HG02678 (cell line): ENCODE data around the gene VSIG8.
A peak's percentile ranks its signal among the peaks of the same experiment; 100 is the strongest.

Experiments
- ATAC-seq: cut with Tn5 transposase; IDR thresholded peaks from one replicate; pipeline ENCODE4 v1.9.1; 2021; ENCODE audit warnings: mild to moderate bottlenecking, moderate library complexity; ENCODE audit not compliant: unreplicated experiment

VSIG8 gene

DNA sequence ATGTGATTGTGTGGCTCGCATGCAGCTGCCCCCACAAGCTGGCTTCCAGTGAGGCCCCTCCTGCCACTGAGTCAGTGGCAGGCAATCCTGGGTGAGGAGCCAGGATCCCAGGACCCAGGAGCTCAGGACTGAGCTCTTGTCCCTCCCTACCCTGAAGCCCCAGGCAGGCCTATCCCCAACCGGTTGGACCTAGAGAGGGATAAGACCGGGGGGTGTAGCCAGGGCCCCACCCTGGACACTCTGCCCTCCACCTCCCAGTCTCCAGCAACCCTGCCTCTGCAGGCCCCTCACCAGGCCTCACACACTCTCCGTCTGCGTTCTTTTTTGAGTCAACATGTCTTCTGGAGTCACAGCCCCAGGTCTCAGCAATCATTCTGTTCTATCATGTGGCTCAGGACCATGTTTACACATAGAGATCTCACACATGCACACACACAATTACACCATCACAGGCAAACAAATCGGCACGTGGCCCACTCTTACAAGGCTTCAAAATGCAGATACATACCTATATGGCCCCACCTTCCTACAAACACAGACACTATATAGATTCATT is 2.6 kb downstream of the VSIG8 start:
- ATAC-seq: no peak

DNA sequence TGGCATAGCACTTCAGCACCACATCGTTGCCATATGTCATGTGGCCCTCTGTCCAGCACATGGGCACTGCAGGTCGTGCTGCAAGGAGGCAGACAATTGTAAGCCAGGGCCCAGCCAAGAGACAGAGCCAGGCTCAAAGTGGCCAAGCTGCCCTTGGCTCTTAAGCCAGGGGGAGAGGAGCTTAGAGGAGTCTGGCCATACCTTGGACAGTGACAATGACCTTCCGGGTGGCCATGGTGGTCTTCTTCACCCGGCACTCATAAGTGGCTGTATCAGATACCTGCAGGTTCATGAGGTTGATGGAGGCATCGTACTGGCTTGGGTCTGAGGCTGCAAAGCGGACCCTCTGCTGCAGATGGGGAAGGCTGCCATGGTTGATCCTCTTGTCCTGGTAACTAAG is 4.6 kb downstream of the VSIG8 start:
- no peak for ATAC-seq

DNA sequence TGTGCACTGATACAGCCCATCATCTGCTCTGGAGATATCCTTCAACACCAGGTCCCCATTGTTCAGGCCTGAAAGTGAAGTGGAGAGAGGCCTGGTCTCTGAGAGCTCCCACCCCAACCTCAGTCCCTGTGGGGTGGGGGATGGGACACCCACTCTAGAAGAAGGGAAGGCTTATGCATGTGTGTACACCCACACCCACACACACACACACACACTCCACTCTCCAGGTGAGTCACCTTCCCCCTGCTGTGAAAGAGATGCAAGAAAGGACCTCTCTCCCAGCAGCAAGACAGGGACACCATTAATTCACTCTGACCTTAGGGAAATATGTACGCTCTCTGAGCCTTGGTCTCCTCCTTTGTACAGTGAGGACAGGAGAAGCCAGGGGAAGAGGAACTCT is 5.9 kb downstream of the VSIG8 start:
- no peak for ATAC-seq

DNA sequence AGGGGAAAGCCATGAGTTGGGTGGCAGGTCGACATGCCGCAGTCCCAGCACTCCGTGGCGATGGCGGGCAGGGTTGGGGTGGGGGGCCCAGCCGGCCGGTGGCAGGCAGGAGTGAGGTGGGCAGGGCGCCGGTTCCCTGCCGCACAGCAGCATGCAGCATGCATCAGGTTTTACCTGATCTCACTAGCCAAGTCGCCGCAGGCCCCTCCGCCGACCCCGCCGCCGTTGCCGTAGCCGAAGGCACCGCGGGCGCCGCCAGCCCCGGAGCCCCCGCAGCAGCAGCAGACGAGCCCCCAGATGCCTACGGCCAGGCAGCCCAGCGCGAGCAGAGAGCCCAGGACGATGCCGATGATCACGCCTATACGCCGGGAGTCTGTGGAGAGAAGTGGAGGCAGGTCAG is 6.7 kb downstream of the VSIG8 start:
- ATAC-seq: no peak

DNA sequence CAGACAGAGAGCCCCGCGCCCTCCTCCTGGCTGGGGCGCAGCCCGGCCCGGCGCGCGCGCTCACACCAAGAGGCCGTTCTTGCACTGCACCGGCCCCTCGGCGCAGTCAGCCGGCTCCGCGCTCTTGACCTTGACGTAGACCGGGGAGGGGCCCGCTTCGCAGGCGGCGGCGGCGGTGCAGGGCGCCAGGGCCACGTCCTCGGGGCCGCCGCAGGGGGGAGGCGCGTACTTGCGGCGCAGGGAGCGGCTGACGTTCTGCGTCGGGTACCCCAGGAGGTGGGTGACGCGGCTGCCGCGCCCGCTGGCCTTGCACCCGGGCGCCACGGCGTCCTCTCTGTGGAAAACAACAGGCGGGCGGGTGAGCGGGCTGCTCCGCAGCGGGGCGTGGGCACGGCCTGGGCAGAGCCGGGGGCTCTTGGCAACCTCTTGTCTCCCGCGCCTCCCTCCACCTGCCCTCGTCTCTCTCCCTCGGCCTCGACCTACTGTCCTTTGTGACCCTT is 7.7 kb downstream of the VSIG8 start:
- ATAC-seq: peak; percentile 92

DNA sequence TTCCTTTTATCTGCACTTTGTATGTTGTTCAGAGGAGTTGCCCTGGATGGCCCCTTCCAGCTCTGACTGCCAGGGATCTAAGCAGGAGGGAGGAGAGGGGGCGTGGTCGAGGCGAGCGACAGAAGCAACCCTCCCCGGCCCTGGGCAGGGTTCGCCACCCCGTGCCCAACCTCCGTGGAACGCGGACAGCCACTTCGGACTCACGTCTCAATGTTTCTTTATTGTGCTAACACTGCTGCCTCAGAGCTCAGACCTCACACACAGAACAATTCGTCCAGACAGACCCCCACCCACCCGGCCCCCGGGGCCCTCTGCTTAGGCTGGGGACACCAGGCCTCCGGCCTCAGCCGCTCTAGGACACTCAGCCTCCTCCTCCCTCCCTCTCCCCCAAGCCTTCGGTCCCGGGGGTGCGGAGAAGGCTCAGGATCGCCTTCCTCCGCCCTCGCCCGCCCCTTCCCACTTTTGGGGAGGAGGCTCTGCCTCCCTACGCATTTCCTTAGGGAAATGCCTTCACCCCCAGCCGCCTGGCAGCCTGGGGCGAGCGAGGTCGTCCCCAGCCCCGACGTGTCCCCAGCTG is 8.3 kb downstream of the VSIG8 start:
- no peak for ATAC-seq

DNA sequence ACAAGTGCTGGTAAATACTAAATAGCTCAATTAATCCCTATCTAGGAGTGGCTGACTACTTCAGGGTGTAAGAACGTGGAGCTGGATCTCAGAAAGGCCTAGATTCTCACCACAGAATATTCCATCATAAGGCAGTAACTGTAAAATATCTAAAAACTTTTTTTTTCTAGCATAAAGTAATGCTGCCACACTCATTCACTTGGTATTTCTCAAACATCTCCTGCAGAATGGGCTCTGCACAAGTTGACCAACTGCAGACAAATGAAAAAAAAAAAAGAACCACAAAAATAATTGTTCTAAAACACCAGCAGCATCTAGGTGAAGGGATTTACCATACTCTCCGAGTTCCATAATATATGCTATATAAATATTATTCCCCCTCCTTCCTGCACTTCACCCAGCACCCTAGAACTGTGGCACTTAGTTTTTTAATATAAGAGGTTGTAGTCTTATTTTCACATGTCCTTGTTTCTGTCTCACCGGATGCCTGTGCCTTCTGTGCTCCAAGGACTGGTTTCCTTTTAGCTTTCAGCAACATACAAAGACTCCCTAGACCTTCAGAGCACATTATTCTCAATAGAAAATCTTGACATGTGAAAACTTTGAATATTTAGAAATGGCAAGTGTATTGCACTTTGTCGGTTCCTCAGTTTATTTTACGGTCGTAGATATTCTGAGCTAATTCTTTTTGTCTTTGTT is 8.9 kb downstream of the VSIG8 start:
- no peak for ATAC-seq

DNA sequence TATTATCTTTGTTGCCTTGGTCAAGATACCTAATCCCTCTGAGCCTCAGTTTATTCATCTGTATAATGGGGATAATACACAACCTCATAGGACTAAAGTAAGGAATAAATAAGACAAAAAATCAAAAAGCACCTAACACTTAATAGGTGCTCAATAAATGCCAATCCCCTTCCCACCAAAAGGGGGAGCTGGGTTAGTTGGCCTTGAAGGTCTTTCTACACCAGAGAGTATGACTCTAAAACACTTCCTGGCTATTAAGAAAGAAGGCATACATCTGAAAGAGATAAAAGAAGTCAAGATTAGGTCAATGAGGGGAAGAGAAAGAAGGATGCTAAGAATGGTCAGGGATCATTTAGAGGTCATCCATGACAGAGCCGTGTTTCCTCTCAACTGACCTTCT is 11.1 kb downstream of the VSIG8 start:
- ATAC-seq: no peak

DNA sequence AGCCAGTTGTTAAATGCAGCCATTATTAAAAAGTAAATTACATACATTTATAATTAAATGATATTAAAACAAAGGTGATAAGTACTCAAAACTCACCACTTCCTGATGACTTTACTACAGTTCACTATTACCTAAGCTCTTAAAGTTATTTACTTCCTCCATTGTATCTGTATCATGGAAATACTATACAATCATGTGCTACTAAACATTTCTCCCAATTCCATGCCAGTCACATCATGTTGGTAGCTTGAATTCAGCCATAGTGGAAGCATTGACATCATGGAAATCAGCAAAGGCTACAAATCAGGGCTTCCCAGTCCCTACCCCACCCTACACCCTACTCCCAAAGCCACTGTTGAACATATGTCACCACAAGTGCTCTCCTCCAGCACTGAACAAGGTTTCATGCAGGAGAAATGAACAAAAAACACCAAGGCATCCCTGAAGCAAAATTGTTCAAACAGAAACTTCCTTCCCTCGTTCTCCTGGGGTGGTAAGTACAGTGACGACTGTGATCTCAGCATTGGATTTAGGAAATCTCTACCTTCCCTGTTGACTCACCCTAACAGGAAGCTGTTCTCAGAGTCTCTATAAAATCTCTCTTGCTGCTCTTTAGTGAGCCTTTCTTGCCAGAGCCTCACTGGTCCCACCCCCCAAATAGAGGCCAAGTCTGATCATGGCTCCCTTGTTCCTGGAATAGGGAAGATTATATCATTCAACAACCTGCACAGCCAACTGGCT is 12.7 kb downstream of the VSIG8 start:
- ATAC-seq: no peak

DNA sequence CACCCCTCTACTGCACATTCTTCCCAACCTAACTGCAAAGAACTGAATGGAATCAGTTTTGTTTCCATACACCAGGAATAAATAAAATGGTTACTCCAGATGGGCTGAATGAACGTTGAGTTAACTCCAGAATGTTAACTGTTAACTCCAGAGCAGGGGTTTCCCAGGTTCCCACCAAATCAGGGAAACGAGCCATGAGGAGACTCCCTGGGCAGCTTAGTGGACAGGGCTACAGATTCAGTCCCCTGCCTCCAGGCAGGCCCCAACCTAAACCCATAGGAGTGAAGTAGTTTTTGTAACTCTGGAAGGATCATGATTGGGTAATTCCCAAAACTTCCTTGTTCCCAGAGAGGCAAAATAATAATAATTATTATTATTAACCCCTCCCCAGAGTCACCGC is 14.1 kb downstream of the VSIG8 start:
- ATAC-seq: no peak

DNA sequence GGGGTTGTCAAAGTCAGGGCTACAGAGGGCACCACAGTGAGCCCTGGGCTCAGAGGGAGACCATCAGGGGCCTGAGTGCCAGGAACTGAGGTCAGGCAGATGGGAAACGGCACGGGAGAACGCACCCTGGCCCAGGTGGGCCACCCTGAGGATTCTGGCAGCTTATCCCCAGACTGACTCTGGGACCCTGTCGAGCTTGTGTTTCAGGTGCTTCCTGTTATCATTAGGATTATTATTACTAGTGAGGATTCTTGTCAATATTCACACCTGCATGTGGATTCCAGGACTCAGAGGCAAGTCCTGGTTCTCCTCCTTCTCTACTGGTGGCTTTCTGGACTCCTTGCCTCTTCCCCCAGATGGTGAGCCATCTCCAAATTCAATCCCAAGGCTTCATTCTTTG is 15.2 kb downstream of the VSIG8 start:
- ATAC-seq: no peak

DNA sequence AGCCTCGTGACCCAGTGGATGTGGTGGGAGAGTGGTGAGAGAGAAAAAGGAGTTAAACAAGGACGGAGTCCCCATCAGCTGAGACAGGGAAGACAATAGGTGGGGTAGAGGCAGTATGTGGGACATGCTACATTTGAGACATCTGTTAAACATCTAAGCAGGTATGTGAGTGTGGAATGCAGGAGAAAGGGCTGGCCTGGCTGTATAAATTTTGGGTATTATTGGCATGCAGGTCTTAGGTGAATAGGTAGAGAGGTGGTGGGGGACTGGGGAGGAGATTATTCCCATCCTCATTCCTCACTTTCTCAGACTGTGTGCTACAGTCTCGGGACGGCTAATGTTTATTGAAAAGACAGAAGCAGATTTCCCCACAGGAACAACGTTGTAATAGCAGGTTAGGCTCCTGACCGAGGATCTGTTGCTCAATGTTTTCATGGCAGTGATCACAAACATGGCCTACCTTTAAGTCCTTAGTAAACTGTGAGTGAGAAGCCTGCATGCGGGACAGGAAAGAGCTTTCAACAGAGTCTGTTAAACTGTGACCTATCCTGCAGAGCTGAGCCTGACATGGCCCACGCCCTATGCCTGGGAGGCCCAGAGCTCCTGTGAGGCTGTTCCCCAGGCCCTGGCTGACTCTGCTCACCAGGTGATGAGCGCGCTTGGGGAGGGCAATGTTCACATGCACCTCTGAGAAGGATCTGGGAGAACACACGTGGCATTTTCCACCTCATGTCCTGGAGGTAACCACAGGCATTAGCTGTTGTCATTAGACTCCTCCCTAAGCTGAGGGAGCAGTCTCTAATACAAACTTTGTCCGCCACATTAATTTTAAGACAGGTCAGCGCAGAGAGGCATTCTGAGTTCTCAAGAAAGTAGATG is 16.5 kb downstream of the VSIG8 start:
- no peak for ATAC-seq

DNA sequence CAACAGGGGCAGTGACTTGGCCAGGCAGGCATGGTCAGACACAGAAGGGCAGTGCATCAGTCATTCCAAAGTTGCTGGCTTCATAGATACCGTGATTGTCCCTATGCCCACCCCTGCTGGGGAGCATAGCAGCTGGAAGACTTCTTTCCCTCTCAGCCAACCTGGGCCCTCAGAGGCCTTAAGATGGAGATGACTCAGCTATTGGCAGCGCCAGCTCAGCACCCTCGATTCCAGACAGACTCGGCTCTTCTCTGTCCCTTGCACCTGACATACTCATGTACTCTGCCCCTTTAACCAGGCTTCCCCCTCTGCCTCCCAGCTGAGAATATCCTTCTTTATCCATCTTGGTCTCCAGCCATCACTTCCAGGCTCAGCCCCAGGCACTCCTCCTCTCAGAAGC is 19.0 kb downstream of the VSIG8 start:
- ATAC-seq: no peak

DNA sequence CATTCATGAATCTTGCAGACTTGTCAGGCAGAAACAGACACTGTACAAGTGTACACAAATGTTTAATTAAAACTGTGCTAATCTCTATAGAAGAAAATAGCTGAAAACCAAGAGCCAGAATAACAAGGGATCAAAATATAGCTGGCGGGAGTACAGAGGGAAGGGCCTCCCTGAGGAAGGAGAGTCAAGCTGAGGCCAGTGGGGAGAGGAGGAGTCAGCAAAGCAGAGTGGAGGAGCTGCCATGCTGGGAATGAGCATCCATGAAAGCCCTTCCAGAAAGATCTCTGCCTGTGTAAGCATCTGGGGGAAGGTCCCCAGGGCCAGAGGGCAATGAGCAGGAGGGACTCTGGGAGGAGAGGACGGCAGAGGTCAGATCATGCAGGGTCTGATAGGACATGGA is 20.7 kb downstream of the VSIG8 start:
- no peak for ATAC-seq

DNA sequence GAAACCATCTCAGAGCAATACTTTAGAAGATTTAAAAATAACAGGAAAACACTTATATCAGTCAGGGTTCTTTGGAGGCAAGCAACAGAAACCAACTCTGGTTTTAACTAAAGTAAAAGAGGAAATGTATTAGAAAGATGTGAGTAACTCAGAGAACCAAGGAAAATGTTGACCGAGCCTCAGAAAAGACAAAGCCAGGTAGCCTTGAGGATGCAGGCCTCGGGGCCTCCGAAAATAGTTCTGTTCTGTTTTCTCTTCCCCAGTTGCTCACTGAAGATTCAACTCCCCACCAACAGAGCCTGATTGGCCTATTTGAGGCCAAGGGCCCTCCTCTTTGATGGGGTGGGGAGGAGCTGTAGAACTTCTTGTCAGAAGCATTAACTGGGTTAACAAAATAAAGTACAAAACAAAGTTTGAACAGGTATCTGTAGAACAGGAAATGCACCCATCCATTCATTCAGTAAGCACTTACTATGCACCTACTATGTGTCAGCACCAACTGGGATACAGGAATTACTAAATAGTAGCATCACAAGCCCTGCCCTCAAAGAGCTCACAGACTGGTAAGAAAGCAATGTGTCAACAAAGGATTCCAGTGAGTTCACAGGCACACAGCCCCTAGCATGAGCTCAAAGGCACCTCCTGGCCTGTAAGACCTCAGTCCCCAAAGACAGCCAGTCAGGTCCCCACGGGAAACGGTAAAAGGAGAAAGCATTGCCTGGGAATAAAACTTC is 23.2 kb downstream of the VSIG8 start:
- ATAC-seq: peak; percentile 71

DNA sequence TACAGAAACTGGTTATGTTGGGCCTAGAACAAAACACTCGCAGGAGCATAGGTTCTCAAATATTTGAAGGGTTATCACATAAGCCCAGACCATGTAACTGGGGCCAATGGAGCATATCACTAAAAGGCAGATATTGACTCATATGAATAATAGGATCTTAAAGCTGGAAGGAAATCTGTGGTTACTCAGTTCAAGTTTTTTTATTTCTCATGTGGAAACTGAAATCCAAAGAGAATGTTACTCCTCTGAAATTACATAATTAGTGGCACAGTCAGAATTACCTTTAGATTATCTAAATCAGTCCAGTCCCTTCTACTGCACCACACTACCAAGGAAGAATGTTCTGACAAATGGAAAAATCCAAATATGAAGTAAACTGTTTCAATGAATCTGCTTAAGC is 23.7 kb downstream of the VSIG8 start:
- ATAC-seq: peak; percentile 50

DNA sequence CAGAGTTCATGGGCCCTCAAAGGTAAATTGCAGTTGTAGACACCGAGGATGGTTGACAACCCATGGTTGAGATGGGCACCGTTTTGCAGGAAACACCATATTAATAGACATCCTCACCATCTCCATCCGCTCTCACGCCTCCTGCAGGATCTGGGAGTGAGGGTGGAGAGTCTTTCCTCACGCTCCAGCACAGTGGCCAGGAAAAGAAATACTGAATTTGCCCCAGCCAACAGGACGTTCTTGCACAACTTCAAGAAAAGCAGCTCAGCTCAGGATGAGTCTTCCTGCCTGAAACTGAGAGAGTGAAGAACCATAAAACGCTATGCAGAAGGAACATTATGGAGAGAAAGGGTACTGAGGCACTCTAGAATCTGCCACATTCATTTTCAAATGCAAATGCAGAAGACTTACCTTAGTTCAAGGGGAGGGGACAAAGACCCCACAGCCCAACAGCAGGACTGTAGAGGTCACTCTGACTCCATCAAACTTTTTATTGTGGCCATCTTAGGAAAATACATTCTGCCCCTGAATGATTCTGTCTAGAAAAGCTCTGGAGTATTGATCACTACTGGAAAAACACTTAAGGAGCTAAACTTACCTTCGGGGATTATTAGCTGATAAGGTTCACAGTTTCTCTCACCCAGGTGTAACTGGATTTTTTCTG is 26.5 kb downstream of the VSIG8 start:
- ATAC-seq: no peak

DNA sequence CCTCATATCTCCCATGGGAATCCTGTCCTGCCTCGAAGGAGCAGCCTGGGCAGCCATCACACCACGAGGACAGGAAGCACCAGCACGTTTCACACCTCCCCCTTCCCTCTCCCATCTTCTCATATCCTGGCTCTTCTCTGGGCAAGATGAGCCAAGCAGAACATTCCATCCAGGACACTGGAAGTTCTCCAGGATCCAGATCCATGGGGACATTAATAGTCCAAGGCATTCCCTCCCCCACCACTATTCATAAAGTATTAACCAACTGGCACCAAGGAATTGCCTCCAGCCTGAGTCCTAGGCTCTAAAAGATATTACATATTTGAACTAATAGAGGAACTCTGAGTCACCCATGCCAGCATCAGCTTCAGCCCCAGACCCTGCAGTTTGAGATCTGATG is 27.1 kb downstream of the VSIG8 start:
- ATAC-seq: no peak

DNA sequence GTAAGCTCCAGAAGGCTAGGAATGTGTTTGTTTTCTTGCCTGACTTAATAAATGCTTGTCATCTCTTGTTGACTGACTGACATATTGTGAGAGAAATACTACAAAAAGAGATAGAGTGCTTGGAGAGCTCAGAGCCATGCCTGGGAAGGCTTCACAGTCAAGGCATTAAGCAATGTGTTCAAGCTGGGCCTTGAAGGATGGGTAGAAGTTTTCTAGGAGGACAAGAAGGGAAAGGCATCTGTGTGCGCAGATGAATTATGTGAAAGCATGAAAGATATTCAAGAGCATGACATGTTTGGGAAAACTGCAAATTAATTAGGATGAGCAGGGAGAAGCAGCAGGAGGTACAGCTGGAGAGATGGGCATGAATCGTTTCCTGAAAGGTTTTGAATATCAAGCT is 30.1 kb downstream of the VSIG8 start:
- ATAC-seq: no peak
